ENCODE measurements around the gene FKBP6.
"Not testable (repeated sequence)": the region's sequence is repeated elsewhere in the genome, so short reads cannot be mapped to it uniquely, and the experiment has no call there.

Gene FKBP6

DNA sequence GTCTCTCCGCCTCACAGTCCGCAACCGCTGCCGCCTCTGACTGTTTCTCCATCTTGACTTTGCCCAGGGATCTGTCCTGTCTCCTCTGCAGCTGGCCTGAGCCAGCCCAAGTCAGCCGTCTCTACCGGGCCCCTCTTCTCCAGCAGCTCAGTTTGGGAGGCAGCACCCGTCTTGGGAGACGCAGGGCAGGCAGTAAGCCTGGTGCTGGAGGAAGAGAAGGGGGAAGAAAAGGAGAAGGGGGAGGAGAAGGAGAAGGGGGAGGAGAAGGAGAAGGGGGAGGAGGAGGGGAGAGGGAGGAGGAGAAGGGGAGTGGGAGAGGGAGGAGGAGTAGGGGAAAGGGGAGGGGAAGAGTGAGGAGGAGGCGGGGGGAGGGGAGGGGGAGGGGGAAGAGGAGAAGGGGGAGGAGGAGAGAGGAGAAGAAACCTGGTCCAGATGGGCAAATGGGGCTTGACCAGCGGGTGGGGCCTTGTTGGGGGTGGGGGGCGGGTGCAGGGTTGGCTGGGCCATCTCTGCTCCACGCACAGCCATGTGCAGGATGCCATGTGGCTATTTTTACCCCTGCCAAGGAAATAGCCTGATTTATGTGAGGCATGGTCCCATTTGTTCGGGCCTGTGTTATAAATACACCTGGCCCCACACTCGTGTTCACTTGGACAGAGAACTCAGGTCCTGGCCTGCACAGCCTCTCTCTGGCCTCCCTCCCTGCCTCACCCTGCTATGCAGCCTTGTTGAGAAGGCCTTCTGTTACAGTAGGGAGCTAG, 69.7 kb downstream of the FKBP6 start:
- H2AFZ ChIP-seq (ENCODE audit: low read depth, low read length), result no peak overlapping the region
- no peaks in the 10 kb centered on the region for H3K4me1 ChIP-seq (ENCODE audit: insufficient read depth, low read length)
- TF ChIP-seq CTCF (IDR thresholded peaks at IDR 0.05; ENCODE audit: borderline replicate concordance, extremely low read depth, low read length, poor library complexity, severe bottlenecking) (no peak), EZH2 (IDR thresholded peaks at IDR 0.05; ENCODE audit: borderline replicate concordance, low read depth, low read length, severe bottlenecking) (no peak)
- H3K4me2 ChIP-seq (ENCODE audit: insufficient read depth, low read length), result no peak overlapping the region
- H4K20me1 ChIP-seq (ENCODE audit: insufficient read depth, low read length), result no peaks in the 10 kb centered on the region
- H3K9me3 ChIP-seq (ENCODE audit: insufficient read depth, low read length, severe bottlenecking), result no peaks in the 10 kb centered on the region
- ATAC-seq (ENCODE audit: insufficient read depth, low read depth), result no peak
- no peak overlapping the region for H3K27ac ChIP-seq (ENCODE audit: low read length)
- H3K9ac ChIP-seq (ENCODE audit: low read depth, low read length), result no peak overlapping the region
- H3K36me3 ChIP-seq (ENCODE audit: insufficient read depth, low read length), result no peaks in the 10 kb centered on the region
- no peak overlapping the region for H3K4me3 ChIP-seq (ENCODE audit: low read depth in 1 of 2, low read length in 2 of 2)
- no peaks in the 10 kb centered on the region for H3K27me3 ChIP-seq (ENCODE audit: insufficient read depth, low read length, poor library complexity)
- H3K79me2 ChIP-seq (ENCODE audit: insufficient read depth, low read length), result no peaks in the 10 kb centered on the region
- no peak for DNase-seq

GRCh38 chr7:73399185-73400050, 71.5 kb downstream of the FKBP6 start:
- not testable (repeated sequence) for H3K4me2 ChIP-seq (ENCODE audit: insufficient read depth, low read length)

GRCh38 chr7:73404860-73405259, 76.9 kb downstream of the FKBP6 start:
- H4K20me1 ChIP-seq (ENCODE audit: insufficient read depth, low read length); H3K9ac ChIP-seq (ENCODE audit: low read depth, low read length); H3K79me2 ChIP-seq (ENCODE audit: insufficient read depth, low read length); H3K36me3 ChIP-seq (ENCODE audit: insufficient read depth, low read length); H3K27ac ChIP-seq (ENCODE audit: low read length); H3K9me3 ChIP-seq (ENCODE audit: insufficient read depth, low read length, severe bottlenecking); H2AFZ ChIP-seq (ENCODE audit: low read depth, low read length); DNase-seq; H3K4me3 ChIP-seq (ENCODE audit: low read depth in 1 of 2, low read length in 2 of 2); H3K27me3 ChIP-seq (ENCODE audit: insufficient read depth, low read length, poor library complexity); H3K4me2 ChIP-seq (ENCODE audit: insufficient read depth, low read length); H3K4me1 ChIP-seq (ENCODE audit: insufficient read depth, low read length); ATAC-seq (ENCODE audit: insufficient read depth, low read depth): not testable (repeated sequence)

More at GRCh38 chr7:73399185-73400050, 71.5 kb downstream of the FKBP6 start:
- not testable (repeated sequence) for DNase-seq; H3K4me3 ChIP-seq (ENCODE audit: low read depth in 1 of 2, low read length in 2 of 2); H3K27ac ChIP-seq (ENCODE audit: low read length); ATAC-seq (ENCODE audit: insufficient read depth, low read depth); H3K79me2 ChIP-seq (ENCODE audit: insufficient read depth, low read length); H3K27me3 ChIP-seq (ENCODE audit: insufficient read depth, low read length, poor library complexity); H2AFZ ChIP-seq (ENCODE audit: low read depth, low read length); H3K36me3 ChIP-seq (ENCODE audit: insufficient read depth, low read length); H4K20me1 ChIP-seq (ENCODE audit: insufficient read depth, low read length); H3K9ac ChIP-seq (ENCODE audit: low read depth, low read length); H3K9me3 ChIP-seq (ENCODE audit: insufficient read depth, low read length, severe bottlenecking); H3K4me1 ChIP-seq (ENCODE audit: insufficient read depth, low read length)

Data from DND-41 (cell line).